H9 (cell line): ENCODE results near the gene BTN2A1. TPM values are rescaled to one million over a fixed set of nuclear protein-coding genes. Genes with fewer than 3 reads are reported as not detected.

Source experiments
- DNase-seq: peaks from one replicate; pipeline ENCODE4 v3.0.0-alpha.2; 2017
- H2AFZ ChIP-seq: one replicate; pipeline ENCODE4 v1.6.1; 2013; ENCODE audit warnings: mild to moderate bottlenecking, low read length, control low read depth, moderate library complexity
- H2AK5ac ChIP-seq: 2 replicates; pipeline ENCODE4 v1.6.1; 2013; ENCODE audit warnings: low read length, control low read depth, mixed read lengths; ENCODE audit not compliant: insufficient read length
- H2BK120ac ChIP-seq: one replicate; pipeline ENCODE4 v1.6.1; 2013; ENCODE audit warnings: low read depth, mild to moderate bottlenecking, low read length, control low read depth, inconsistent platforms; ENCODE audit not compliant: poor library complexity, severe bottlenecking
- H2BK12ac ChIP-seq: 2 replicates; pipeline ENCODE4 v1.6.1; 2013; ENCODE audit warnings: low read length, control low read depth, mixed read lengths, low read depth; ENCODE audit not compliant: insufficient read length
- H2BK15ac ChIP-seq: 2 replicates; pipeline ENCODE4 v1.6.1; 2013; ENCODE audit warnings: low read depth, low read length, control low read depth
- H2BK20ac ChIP-seq: one replicate; pipeline ENCODE4 v1.6.1; 2013; ENCODE audit warnings: low read depth, mild to moderate bottlenecking, low read length, control low read depth, inconsistent platforms; ENCODE audit not compliant: poor library complexity, severe bottlenecking
- H2BK5ac ChIP-seq: 2 replicates; pipeline ENCODE4 v1.6.1; 2013; ENCODE audit warnings: low read length, control low read depth, mixed read lengths; ENCODE audit not compliant: insufficient read length
- H3K14ac ChIP-seq: 2 replicates; pipeline ENCODE4 v1.6.1; 2013; ENCODE audit warnings: low read length, control low read depth; ENCODE audit not compliant: insufficient read depth
- H3K18ac ChIP-seq: 2 replicates; pipeline ENCODE4 v1.6.1; 2013; ENCODE audit warnings: low read depth, mild to moderate bottlenecking, mixed read lengths, low read length, control low read depth; ENCODE audit not compliant: insufficient read length
- H3K23ac ChIP-seq: 2 replicates; pipeline ENCODE4 v1.6.1; 2013; ENCODE audit warnings: low read length, control low read depth, mixed read lengths, low read depth; ENCODE audit not compliant: insufficient read length
- H3K23me2 ChIP-seq: 2 replicates; pipeline ENCODE4 v1.6.1; 2013; ENCODE audit warnings: low read depth, mild to moderate bottlenecking, mixed read lengths, low read length, control low read depth; ENCODE audit not compliant: insufficient read length, poor library complexity, severe bottlenecking
- H3K27ac ChIP-seq: 2 replicates; pipeline ENCODE4 v1.5.1; 2013; ENCODE audit warnings: low read length, control low read depth, mixed read lengths, low read depth; ENCODE audit not compliant: insufficient read length
- H3K27me3 ChIP-seq: 2 replicates; pipeline ENCODE4 v1.6.1; 2013; ENCODE audit warnings: low read length, control low read depth, inconsistent platforms; ENCODE audit not compliant: insufficient read depth
- H3K4ac ChIP-seq: 2 replicates; pipeline ENCODE4 v1.6.1; 2013; ENCODE audit warnings: low read depth, mild to moderate bottlenecking, control low read depth, inconsistent platforms, low read length, moderate library complexity
- H3K4me1 ChIP-seq: 2 replicates; pipeline ENCODE4 v1.6.1; 2013; ENCODE audit warnings: low read length, control low read depth, inconsistent platforms; ENCODE audit not compliant: insufficient read depth
- H3K4me2 ChIP-seq: 2 replicates; pipeline ENCODE4 v1.6.1; 2013; ENCODE audit warnings: low read length, control low read depth, mixed read lengths; ENCODE audit not compliant: insufficient read length, insufficient read depth
- H3K56ac ChIP-seq: 2 replicates; pipeline ENCODE4 v1.6.1; 2013; ENCODE audit warnings: low read depth, mild to moderate bottlenecking, mixed read lengths, low read length, control low read depth; ENCODE audit not compliant: insufficient read length
- H3K79me1 ChIP-seq: 2 replicates; pipeline ENCODE4 v1.6.1; 2013; ENCODE audit warnings: low read depth, mild to moderate bottlenecking, moderate library complexity, low read length, control low read depth, inconsistent platforms; ENCODE audit not compliant: insufficient read depth, poor library complexity, severe bottlenecking
- H3K79me2 ChIP-seq: 2 replicates; pipeline ENCODE4 v1.6.1; 2013; ENCODE audit warnings: low read length, control low read depth, inconsistent platforms; ENCODE audit not compliant: insufficient read depth
- H3K9ac ChIP-seq: 2 replicates; pipeline ENCODE4 v1.6.1; 2013; ENCODE audit warnings: low read length, control low read depth, mixed read lengths; ENCODE audit not compliant: insufficient read length; ENCODE audit errors: extremely low read depth
- H3K9me3 ChIP-seq: one replicate; pipeline ENCODE4 v1.6.1; 2013; ENCODE audit warnings: low read depth, low read length, inconsistent platforms; ENCODE audit not compliant: control insufficient read depth
- H3T11ph ChIP-seq: one replicate; pipeline ENCODE4 v1.6.1; 2013; ENCODE audit warnings: mild to moderate bottlenecking, low read length, control low read depth, inconsistent platforms
- H4K20me1 ChIP-seq: one replicate; pipeline ENCODE4 v1.6.1; 2013; ENCODE audit not compliant: control insufficient read depth, insufficient read length, insufficient read depth
- H4K5ac ChIP-seq: 2 replicates; pipeline ENCODE4 v1.6.1; 2013; ENCODE audit warnings: low read depth, mild to moderate bottlenecking, mixed read lengths, low read length, control low read depth; ENCODE audit not compliant: insufficient read length
- H4K8ac ChIP-seq: replicated peaks from 2 replicates; pipeline ENCODE4 v1.6.1; 2013; ENCODE audit warnings: low read length, control low read depth, mixed read lengths, low read depth; ENCODE audit not compliant: insufficient read length
- H4K91ac ChIP-seq: 2 replicates; pipeline ENCODE4 v1.6.1; 2013; ENCODE audit warnings: low read depth, mild to moderate bottlenecking, moderate library complexity, mixed read lengths, low read length, control low read depth; ENCODE audit not compliant: insufficient read length
- H3K27ac Mint-ChIP-seq, 3 experiments: 2 replicates in 2 of 3; 3 replicates in 1 of 3; pipeline ENCODE4 v1.8.0; 2020 to 2021; ENCODE audit warnings: mixed read lengths in 3 of 3, mild to moderate bottlenecking in 1 of 3, moderate library complexity in 1 of 3
- H3K27me3 Mint-ChIP-seq: 2 replicates; pipeline ENCODE4 v1.8.0; 2021; ENCODE audit warnings: low read depth, mild to moderate bottlenecking, moderate library complexity, mixed read lengths
- H3K36me3 Mint-ChIP-seq, 3 experiments: 2 replicates in 2 of 3; 3 replicates in 1 of 3; pipeline ENCODE4 v1.8.0; 2020 to 2021; ENCODE audit warnings: low read depth in 3 of 3, mixed read lengths in 3 of 3; ENCODE audit not compliant: insufficient read depth in 1 of 3
- H3K4me1 Mint-ChIP-seq, 2 experiments: 2 replicates each; pipeline ENCODE4 v1.8.0; 2020; ENCODE audit warnings: mixed read lengths in 2 of 2
- H3K4me3 Mint-ChIP-seq, 2 experiments: 2 replicates in 1 of 2; 3 replicates in 1 of 2; pipeline ENCODE4 v1.8.0; 2020 to 2021; ENCODE audit warnings: mild to moderate bottlenecking in 2 of 2, mixed read lengths in 2 of 2, moderate library complexity in 1 of 2
- H3K9me3 Mint-ChIP-seq, 2 experiments: 2 replicates in 1 of 2; 3 replicates in 1 of 2; pipeline ENCODE4 v1.8.0; 2020; ENCODE audit warnings: mild to moderate bottlenecking in 2 of 2, mixed read lengths in 2 of 2, moderate library complexity in 1 of 2
- CTCF ChIP-seq: fragments of 200-600 bp; sonication (generic); conservative IDR thresholded peaks from 3 replicates; pipeline ENCODE4 v1.8.0; 2021; ENCODE audit warnings: antibody characterized with exemption, mild to moderate bottlenecking
- WGBS: extraction: QIAGEN DNeasy Blood & Tissue Kit; methylation state at CpG from one replicate; pipeline ENCODE4 v1.1.7; 2013; ENCODE audit warnings: missing lambda C conversion rate, low lambda C conversion rate, mixed read lengths; ENCODE audit not compliant: insufficient read length; ENCODE audit errors: extremely low coverage; 5-methylcytosine and 5-hydroxymethylcytosine counted together
- total RNA-seq: library from RNA; stranded (reverse); gene quantifications from 2 replicates; pipeline ENCODE4 v1.2.1, GENCODE V29; 2021

BTN2A1 gene
- total RNA-seq, 1 experiment from 2014 or later: 18.4 TPM

DNA sequence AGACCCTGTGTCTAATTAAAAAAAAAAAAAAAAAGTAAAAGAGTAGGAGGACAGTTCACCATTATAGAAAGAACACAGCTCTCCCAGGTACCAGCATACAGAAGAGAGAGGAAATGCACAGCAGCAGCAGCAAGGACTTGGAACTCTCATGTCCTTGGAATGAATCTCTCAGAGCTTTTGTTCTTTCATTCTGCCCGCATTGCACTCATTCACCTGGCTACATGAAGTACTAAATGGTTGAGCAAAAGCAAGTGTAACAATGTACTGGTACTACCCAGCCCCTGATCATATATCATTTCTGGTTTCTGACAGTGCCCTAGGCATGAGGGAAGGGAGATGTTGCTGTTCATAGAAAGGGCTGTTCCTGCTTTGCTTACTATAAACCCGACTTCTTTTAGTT lies 29.5 kb upstream of the BTN2A1 start:
- H3K23ac ChIP-seq: no peak overlapping the region
- H2AK5ac ChIP-seq: no peak overlapping the region
- Mint-ChIP-seq H3K27me3 (no peaks in the 10 kb centered on the region), H3K4me1 (no peaks in the 10 kb centered on the region), H3K27ac (no peak overlapping the region), H3K4me3 (no peak overlapping the region), H3K9me3 (no peaks in the 10 kb centered on the region), H3K36me3 (peaks cover 13 to 78% (median 43%) of the 10 kb centered on the region in 3 experiments; a peak in 6 of 7 replicates)
- no peak overlapping the region for H3K14ac ChIP-seq
- H2BK15ac ChIP-seq: no peak overlapping the region
- no peak for DNase-seq
- no peak overlapping the region for H3K18ac ChIP-seq
- H3K27ac ChIP-seq: no peak overlapping the region
- H2BK20ac ChIP-seq: no peak overlapping the region
- TF ChIP-seq CTCF: no peak
- H2BK5ac ChIP-seq: no peak overlapping the region
- no peaks in the 10 kb centered on the region for H3K79me1 ChIP-seq
- no peak overlapping the region for H3K4ac ChIP-seq
- H4K8ac ChIP-seq: no peak overlapping the region
- no peak overlapping the region for H3T11ph ChIP-seq
- H3K4me2 ChIP-seq: no peak overlapping the region
- no peaks in the 10 kb centered on the region for H4K20me1 ChIP-seq
- H3K9me3 ChIP-seq: no peaks in the 10 kb centered on the region
- WGBS: no CpG with 5 or more reads among the region's 2 CpGs
- H4K5ac ChIP-seq: no peak overlapping the region
- H3K56ac ChIP-seq: no peak overlapping the region
- no peak overlapping the region for H4K91ac ChIP-seq
- H2BK12ac ChIP-seq: no peak overlapping the region
- H2BK120ac ChIP-seq: no peak overlapping the region
- H3K4me1 ChIP-seq: no peaks in the 10 kb centered on the region
- H3K79me2 ChIP-seq: no peaks in the 10 kb centered on the region
- no peaks in the 10 kb centered on the region for H3K27me3 ChIP-seq
- H3K23me2 ChIP-seq: no peaks in the 10 kb centered on the region
- H3K9ac ChIP-seq: no peak overlapping the region
- H2AFZ ChIP-seq: no peak overlapping the region
